ENCODE results near the gene MRPS6. TPM values are rescaled to one million over a fixed set of nuclear protein-coding genes. Genes with fewer than 3 reads are reported as not detected.
A peak's percentile ranks its signal among the peaks of the same experiment; 100 is the strongest.

MRPS6 gene
- total and polyA plus RNA-seq, 7 donors, result 41.0 to 118 (median 78.8) TPM

- no peaks in the 10 kb centered on the region for H3K36me3 ChIP-seq
- no peak for DNase-seq
- intact Hi-C loops (cut with DNase I), result no loop called here
- no peak for TF ChIP-seq CTCF (IDR thresholded peaks at IDR 0.05)
- TF ChIP-seq EP300 (IDR thresholded peaks at IDR 0.05), result no peak
- no peak for TF ChIP-seq POLR2A (IDR thresholded peaks at IDR 0.05)
- TF ChIP-seq POLR2AphosphoS5 (IDR thresholded peaks at IDR 0.05), result no peak
- peaks cover 0 to 24% (median 12%) of the 10 kb centered on the region in 4 donors for H3K4me1 ChIP-seq
- H3K9me3 ChIP-seq, result no peaks in the 10 kb centered on the region
- no peak overlapping the region for H3K4me3 ChIP-seq
- 89 to 98% methylated on average over 1 of the region's 1 CpG for WGBS, 2 donors
- no peak overlapping the region for H3K27ac ChIP-seq
- no peaks in the 10 kb centered on the region for H3K27me3 ChIP-seq
Observed at GRCh38 chr21:34115160-34115559, 41.8 kb downstream of the MRPS6 start.

GRCh38 chr21:34116569-34116968 lies 43.2 kb downstream of the MRPS6 start:
- H3K36me3 ChIP-seq, result no peaks in the 10 kb centered on the region
- 19 to 71% methylated on average over 3 of the region's 3 CpGs for WGBS, 2 donors
- TF ChIP-seq CTCF (IDR thresholded peaks at IDR 0.05) (no peak), POLR2AphosphoS5 (IDR thresholded peaks at IDR 0.05) (no peak), EP300 (IDR thresholded peaks at IDR 0.05) (no peak), POLR2A (IDR thresholded peaks at IDR 0.05) (no peak)
- no peaks in the 10 kb centered on the region for H3K27me3 ChIP-seq
- no peak overlapping the region for H3K4me3 ChIP-seq
- intact Hi-C loops (cut with DNase I), result no loop called here
- no peak for DNase-seq
- no peak overlapping the region for H3K27ac ChIP-seq
- H3K9me3 ChIP-seq, result no peaks in the 10 kb centered on the region
- H3K4me1 ChIP-seq, result peaks cover 0 to 19% (median 16%) of the 10 kb centered on the region in 4 donors

- WGBS, 2 donors, result 96% methylated on average over 2 of the region's 2 CpGs
- peaks cover 0 to 10% (median 0%) of the 10 kb centered on the region in 4 donors for H3K36me3 ChIP-seq
Observed at GRCh38 chr21:34120867-34121266, 47.5 kb downstream of the MRPS6 start.

GRCh38 chr21:34122047-34122446 lies 48.7 kb downstream of the MRPS6 start:
- H3K4me1 ChIP-seq, result peaks cover 0 to 48% (median 44%) of the 10 kb centered on the region in 4 donors
- TF ChIP-seq EP300 (IDR thresholded peaks at IDR 0.05) (no peak), POLR2AphosphoS5 (IDR thresholded peaks at IDR 0.05) (no peak), CTCF (IDR thresholded peaks at IDR 0.05) (no peak), POLR2A (IDR thresholded peaks at IDR 0.05) (no peak)
- H3K9me3 ChIP-seq, result no peaks in the 10 kb centered on the region
- no peaks in the 10 kb centered on the region for H3K27me3 ChIP-seq
- intact Hi-C loops (cut with DNase I), result no loop called here
- WGBS, 2 donors, result 21 to 71% methylated on average over 2 of the region's 2 CpGs
- peaks cover 0 to 14% (median 0%) of the 10 kb centered on the region in 4 donors for H3K36me3 ChIP-seq
- H3K4me3 ChIP-seq, result no peak overlapping the region
- peak overlapping the region in 1 of 4 donors; percentile 0 for H3K27ac ChIP-seq
- no peak for DNase-seq

More at GRCh38 chr21:34120867-34121266, 47.5 kb downstream of the MRPS6 start:
- intact Hi-C loops (cut with DNase I), result no loop called here
- Histone ChIP-seq H3K27ac (no peak overlapping the region), H3K27me3 (no peaks in the 10 kb centered on the region), H3K4me3 (no peak overlapping the region), H3K4me1 (peaks cover 0 to 36% (median 32%) of the 10 kb centered on the region in 4 donors), H3K9me3 (no peaks in the 10 kb centered on the region)
- no peak for DNase-seq
- TF ChIP-seq POLR2AphosphoS5 (IDR thresholded peaks at IDR 0.05) (no peak), POLR2A (IDR thresholded peaks at IDR 0.05) (no peak), CTCF (IDR thresholded peaks at IDR 0.05) (no peak), EP300 (IDR thresholded peaks at IDR 0.05) (no peak)

- intact Hi-C loops (cut with DNase I), result no loop called here
- Histone ChIP-seq H3K4me3 (no peak overlapping the region), H3K27ac (peak overlapping the region in 2 of 4 donors; percentile 12 to 81), H3K36me3 (peaks cover 0 to 14% (median 0%) of the 10 kb centered on the region in 4 donors), H3K27me3 (no peaks in the 10 kb centered on the region), H3K9me3 (no peaks in the 10 kb centered on the region), H3K4me1 (peaks cover 0 to 64% (median 60%) of the 10 kb centered on the region in 4 donors)
- WGBS, 2 donors, result 95 to 97% methylated on average over 8 of the region's 8 CpGs
- no peak for TF ChIP-seq POLR2A (IDR thresholded peaks at IDR 0.05)
- TF ChIP-seq POLR2AphosphoS5 (IDR thresholded peaks at IDR 0.05), result no peak
- no peak for DNase-seq
Observed at GRCh38 chr21:34123609-34124008, 50.2 kb downstream of the MRPS6 start.
